HCT116 (cell line): ENCODE data around the gene NSF.

Experiments used
- ELF1 ChIP-seq: IDR thresholded peaks from 2 replicates; pipeline ENCODE4 v1.6.1; 2012; ENCODE audit warnings: low read depth, borderline replicate concordance
- POLR2AphosphoS5 ChIP-seq: IDR thresholded peaks from 2 replicates; pipeline ENCODE4 v1.6.1; 2011; ENCODE audit warnings: mild to moderate bottlenecking, low read depth, low read length, moderate library complexity
- SRF ChIP-seq: IDR thresholded peaks from 2 replicates; pipeline ENCODE4 v1.6.1; 2012; ENCODE audit warnings: low read depth
- YY1 ChIP-seq: IDR thresholded peaks from 2 replicates; pipeline ENCODE4 v1.6.1; 2011; ENCODE audit warnings: low read length, low read depth, moderate library complexity, mild to moderate bottlenecking; ENCODE audit not compliant: insufficient replicate concordance; ENCODE audit errors: extremely low read depth
- TF ChIP-seq, protein P1 (sequence below), 3 experiments: fragments of 200-600 bp in 1 of 3; sonication (generic) in 1 of 3; IDR thresholded peaks in 2 of 3; conservative IDR thresholded peaks in 1 of 3; 2 replicates each; pipeline ENCODE4 v1.5.1; 2012 to 2017; ENCODE audit warnings: low read depth in 2 of 3, low read length in 2 of 3, antibody characterized with exemption in 1 of 3, borderline replicate concordance in 1 of 3, control low read depth in 1 of 3, mild to moderate bottlenecking in 1 of 3, mixed read lengths in 1 of 3, mixed run types in 1 of 3, moderate library complexity in 1 of 3; ENCODE audit not compliant: insufficient read depth in 1 of 3

DNA sequence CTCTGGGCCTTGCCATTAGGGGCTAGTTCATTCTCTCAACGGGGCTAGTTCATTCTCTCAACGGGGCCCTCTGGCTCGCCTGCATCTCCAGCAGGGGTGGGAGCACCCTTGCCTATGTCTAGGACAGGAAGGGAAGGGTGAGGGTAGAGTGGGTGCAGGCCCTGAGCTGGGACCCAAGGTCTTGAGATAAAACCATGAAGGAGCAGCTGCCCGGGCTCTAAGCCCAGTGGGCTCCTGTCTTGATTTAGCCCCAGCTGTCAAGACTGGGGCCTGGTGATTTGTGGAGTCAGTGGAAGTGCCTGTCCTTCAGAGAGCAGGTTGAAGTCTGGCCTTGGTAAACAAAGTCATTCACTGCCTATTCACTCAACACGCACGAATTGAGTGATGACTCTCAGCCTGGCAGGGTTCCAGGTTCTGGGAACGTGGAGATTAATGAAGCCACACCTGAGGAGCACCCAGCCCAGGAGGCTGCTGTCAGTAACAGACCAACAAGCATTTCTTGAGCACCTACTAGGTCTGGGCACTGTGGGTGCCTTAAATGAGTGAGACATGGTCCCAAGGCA lies 192.6 kb downstream of the NSF start:
- TF ChIP-seq, protein P1, sequence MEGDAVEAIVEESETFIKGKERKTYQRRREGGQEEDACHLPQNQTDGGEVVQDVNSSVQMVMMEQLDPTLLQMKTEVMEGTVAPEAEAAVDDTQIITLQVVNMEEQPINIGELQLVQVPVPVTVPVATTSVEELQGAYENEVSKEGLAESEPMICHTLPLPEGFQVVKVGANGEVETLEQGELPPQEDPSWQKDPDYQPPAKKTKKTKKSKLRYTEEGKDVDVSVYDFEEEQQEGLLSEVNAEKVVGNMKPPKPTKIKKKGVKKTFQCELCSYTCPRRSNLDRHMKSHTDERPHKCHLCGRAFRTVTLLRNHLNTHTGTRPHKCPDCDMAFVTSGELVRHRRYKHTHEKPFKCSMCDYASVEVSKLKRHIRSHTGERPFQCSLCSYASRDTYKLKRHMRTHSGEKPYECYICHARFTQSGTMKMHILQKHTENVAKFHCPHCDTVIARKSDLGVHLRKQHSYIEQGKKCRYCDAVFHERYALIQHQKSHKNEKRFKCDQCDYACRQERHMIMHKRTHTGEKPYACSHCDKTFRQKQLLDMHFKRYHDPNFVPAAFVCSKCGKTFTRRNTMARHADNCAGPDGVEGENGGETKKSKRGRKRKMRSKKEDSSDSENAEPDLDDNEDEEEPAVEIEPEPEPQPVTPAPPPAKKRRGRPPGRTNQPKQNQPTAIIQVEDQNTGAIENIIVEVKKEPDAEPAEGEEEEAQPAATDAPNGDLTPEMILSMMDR (IDR thresholded peaks at IDR 0.05 in 2 of 3, conservative IDR thresholded peaks at IDR 0.05 in 1 of 3; ENCODE audit: borderline replicate concordance in 1 of 3, insufficient read depth in 1 of 3, low read depth in 2 of 3, low read length in 2 of 3) = no peak
- TF ChIP-seq ELF1 (no peak), YY1 (no peak), SRF (no peak), POLR2AphosphoS5 (no peak)
